Epithelial cell of esophagus (primary cell): ENCODE results near the gene TOLLIP.

ENCODE experiments used
- DNase-seq: peaks from one replicate; pipeline ENCODE4 v3.0.0; 2010; ENCODE audit warnings: low read depth
- H3K4me3 ChIP-seq: 2 replicates; pipeline ENCODE4 v1.5.1; 2011; ENCODE audit warnings: mild to moderate bottlenecking, low read length, control low read depth
- CTCF ChIP-seq: IDR thresholded peaks from 2 replicates; pipeline ENCODE4 v1.5.1; 2011; ENCODE audit warnings: low read depth, mild to moderate bottlenecking, low read length, control low read depth, inconsistent platforms; ENCODE audit not compliant: insufficient read depth; ENCODE audit errors: missing control alignments

The TOLLIP gene

GRCh38 chr11:1323774-1324173 is 14.3 kb upstream of the TOLLIP start:
- DNase-seq = no peak
- TF ChIP-seq CTCF = no peak
- no peak overlapping the region for H3K4me3 ChIP-seq

GRCh38 chr11:1317993-1318392 is 8.6 kb upstream of the TOLLIP start:
- no peak overlapping the region for H3K4me3 ChIP-seq
- no peak for TF ChIP-seq CTCF
- no peak for DNase-seq

DNA sequence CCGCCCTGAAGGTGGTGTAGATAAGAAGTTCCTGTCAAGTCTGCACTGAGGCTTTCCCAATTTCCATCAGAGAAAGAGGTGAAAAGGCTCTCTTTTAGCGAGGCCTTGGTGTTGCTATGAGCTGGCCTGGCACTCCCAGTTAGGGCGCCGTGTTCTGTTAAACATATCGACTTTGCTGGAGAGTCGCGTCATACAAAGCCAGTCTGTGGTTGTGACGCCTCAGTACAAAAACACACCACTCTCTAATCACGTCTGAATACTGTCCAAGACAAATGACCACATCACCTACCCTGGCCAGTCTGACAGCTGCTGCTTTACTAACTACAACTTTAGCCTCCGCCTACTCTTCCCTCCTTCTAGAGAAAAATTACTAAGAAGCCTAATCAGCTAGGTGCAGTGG is 8.0 kb upstream of the TOLLIP start:
- no peak for DNase-seq
- no peak overlapping the region for H3K4me3 ChIP-seq
- TF ChIP-seq CTCF = no peak

DNA sequence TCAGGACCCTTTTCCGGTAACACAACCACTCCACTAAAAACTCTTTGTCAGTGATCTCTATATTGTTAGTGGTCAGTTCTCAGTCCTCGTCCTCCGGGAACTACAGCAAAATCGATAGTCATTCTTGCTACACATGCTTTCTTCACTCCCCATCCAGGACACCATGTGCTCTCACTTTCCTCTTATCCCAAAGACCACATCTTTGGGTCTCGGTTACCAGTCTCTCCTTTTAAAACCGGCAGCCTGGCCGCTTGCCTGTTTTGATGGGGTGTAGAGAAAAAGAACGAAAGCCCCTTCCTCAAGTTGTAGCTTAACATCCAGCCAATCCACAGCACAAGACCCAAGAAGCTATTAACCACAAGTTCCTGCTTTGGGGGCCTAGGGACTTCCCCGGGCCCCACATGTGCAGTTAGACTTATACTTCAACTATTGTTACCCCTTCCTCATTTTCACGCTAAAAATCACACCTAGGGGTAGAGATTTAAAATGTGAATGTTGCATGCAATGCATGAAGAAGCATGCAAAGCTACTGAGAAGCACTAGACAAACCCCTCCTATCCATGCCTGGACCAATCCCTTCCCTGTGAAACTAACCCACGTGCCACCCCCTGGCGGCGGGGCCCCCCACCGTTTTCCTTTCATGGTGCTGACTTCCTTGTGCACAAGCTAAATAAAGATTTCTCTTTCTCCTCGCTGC is 1.5 kb upstream of the TOLLIP start:
- peak overlapping the region; percentile 59 for H3K4me3 ChIP-seq
- no peak for DNase-seq
- TF ChIP-seq CTCF = no peak

DNA sequence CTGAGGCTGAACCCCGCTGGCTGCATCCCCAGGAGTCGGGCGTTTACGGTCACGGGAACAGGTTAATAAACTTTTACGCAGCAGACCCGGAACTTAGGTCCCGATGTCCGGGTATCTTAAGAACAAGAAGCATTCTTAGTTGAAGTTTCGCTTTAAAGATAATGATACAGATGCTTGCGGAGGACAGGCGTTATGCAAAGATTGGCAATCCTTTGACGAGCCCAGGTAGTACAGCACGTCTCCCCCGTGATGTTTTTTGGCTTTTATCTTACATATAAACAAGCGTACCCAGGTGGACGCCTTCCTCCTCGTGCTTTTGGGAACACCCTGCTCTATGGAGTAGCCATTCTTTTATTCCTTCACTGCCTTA is 871 bp upstream of the TOLLIP start:
- DNase-seq = no peak
- no peak for TF ChIP-seq CTCF
- H3K4me3 ChIP-seq = peak overlapping the region; percentile 59

DNA sequence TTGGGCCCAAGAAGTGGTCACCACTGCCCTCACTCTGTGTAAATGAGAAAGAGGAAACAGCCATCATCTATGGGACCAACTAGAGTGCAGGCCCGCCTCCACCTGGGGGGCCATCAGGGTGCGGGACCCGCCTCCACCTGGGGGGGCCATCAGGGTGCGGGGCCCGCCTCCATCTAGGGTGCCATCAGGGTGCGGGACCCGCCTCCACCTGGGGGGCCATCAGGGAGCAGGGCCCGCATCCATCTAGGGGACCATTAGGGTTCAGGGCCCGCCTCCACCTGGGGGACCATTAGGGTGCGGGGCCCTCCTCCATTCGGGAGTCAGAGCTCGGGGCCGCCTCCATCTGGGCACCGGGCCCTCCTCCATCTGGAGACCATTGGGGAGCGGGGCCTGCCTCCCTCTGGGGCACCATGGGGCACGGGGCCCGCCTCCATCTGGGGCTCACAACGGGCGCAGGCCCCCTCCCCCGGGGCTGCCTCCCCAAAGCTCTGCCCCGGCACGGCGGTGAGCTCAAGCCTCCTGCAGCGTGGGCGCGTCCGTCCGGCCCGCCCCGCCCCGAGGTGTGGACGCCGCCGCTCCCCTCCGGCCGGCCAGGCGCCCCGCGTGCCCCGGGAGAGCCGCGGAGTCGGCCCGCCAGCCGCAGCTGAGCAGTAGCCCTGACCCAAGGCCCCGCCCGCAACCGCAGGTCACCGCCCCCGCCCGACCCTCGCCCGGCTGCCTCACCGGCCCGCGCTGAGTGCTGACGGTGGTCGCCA is 512 bp downstream of the TOLLIP start:
- TF ChIP-seq CTCF = no peak
- peak overlapping the region; percentile 67 for H3K4me3 ChIP-seq
- peak; percentile 27 for DNase-seq

DNA sequence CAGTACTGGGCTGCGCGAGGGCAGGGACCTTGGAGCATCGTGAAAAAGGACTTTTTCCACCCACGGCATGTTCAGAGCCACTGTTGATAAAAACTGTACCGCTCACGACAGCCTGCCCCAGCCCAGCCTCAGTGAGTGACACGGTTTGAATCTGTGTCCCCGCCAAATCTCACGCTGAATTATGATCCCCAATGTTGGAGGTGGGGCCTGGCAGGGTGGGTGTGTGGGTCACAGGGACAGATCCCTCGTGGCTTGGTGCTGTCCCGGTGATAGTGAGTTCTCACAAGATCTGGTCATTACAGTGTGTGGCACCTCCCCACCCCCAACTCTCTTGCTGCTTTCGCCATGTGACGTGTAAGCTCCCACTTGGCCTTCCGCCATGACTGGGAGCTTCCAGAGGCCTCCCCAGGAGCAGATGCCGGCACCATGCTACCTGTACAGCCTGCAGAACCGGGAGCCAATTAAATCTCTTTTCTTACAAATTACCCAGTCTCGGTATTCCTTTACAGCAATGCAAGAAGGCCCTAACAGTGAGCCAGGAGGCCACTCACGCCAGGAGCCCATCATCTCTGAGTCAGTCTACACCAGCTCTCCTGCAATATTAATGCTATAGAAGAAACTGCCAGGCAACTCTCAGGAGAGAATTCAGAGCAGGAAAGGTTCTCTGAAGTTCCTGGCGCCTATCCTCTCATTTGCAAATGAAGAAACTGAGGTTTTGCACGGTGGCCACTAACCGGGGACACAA is 1.3 kb downstream of the TOLLIP start:
- H3K4me3 ChIP-seq = peak overlapping the region; percentile 67
- DNase-seq = peak; percentile 59
- TF ChIP-seq CTCF = no peak
